CD4-positive, alpha-beta T cell treated with Interleukin-6 for 4 hours (primary cell): ENCODE measurements around the gene TPR.

Experiments
- DNase-seq: peaks from one replicate; pipeline ENCODE4 v3.0.0-alpha.2; 2020; ENCODE audit warnings: mixed read lengths

The TPR gene

GRCh38 chr1:186326009-186326408 is 49.0 kb downstream of the TPR start:
- DNase-seq = no peak

- DNase-seq = peak; percentile 41
These were observed 49.8 kb downstream of the TPR start for GRCh38 chr1:186325239-186325638.

GRCh38 chr1:186323865-186324264 is 51.2 kb downstream of the TPR start:
- no peak for DNase-seq

GRCh38 chr1:186315570-186315969 is 59.5 kb downstream of the TPR start:
- DNase-seq = no peak

- DNase-seq = no peak
These were observed 63.5 kb downstream of the TPR start for GRCh38 chr1:186311375-186312051.

- no peak for DNase-seq
These were observed 64.7 kb downstream of the TPR start for GRCh38 chr1:186310307-186310706.

GRCh38 chr1:186308264-186309060 is 66.6 kb downstream of the TPR start:
- no peak for DNase-seq

GRCh38 chr1:186307445-186307844 is 67.6 kb downstream of the TPR start:
- no peak for DNase-seq

- DNase-seq = peak; percentile 36
These were observed 68.5 kb downstream of the TPR start for GRCh38 chr1:186306533-186306932.

GRCh38 chr1:186304982-186305949 is 69.8 kb downstream of the TPR start:
- peak; percentile 41 for DNase-seq

- DNase-seq = peak; percentile 50
These were observed 71.1 kb downstream of the TPR start for GRCh38 chr1:186303911-186304310.

GRCh38 chr1:186302381-186302920 is 72.6 kb downstream of the TPR start:
- DNase-seq = no peak

- peak; percentile 62 for DNase-seq
These were observed 73.6 kb downstream of the TPR start for GRCh38 chr1:186301448-186301847.

GRCh38 chr1:186300056-186300455 is 75.0 kb downstream of the TPR start:
- no peak for DNase-seq

GRCh38 chr1:186299570-186299969 is 75.5 kb downstream of the TPR start:
- no peak for DNase-seq

GRCh38 chr1:186298851-186299250 is 76.2 kb downstream of the TPR start:
- DNase-seq = no peak

GRCh38 chr1:186297439-186298045 is 77.5 kb downstream of the TPR start:
- no peak for DNase-seq

- DNase-seq = no peak
These were observed 79.1 kb downstream of the TPR start, which contains the start of gene PRG4 for GRCh38 chr1:186295980-186296379. Gene PRG4 (plus strand): TSS chr1:186296279.

GRCh38 chr1:186292875-186293274 is 82.2 kb downstream of the TPR start:
- no peak for DNase-seq

GRCh38 chr1:186291271-186291670 is 83.8 kb downstream of the TPR start:
- DNase-seq = no peak

GRCh38 chr1:186289943-186290545 is 85.0 kb downstream of the TPR start:
- DNase-seq = no peak
